Neural cell (in vitro differentiated cells): ENCODE measurements around the gene KLHDC9.

Experiments used
- EP300 ChIP-seq: fragments of 450-650 bp; conservative IDR thresholded peaks from 2 replicates; pipeline ENCODE4 v1.6.1; 2014; ENCODE audit warnings: antibody characterized with exemption, mild to moderate bottlenecking, moderate library complexity; ENCODE audit not compliant: poor library complexity, severe bottlenecking
- EZH2 ChIP-seq: fragments of 200-600, 300-800 bp; shearing (Covaris generic), sonication (generic); IDR thresholded peaks from 2 replicates; pipeline ENCODE4 v1.6.1; 2014; ENCODE audit warnings: antibody characterized with exemption, low read length, borderline replicate concordance, mild to moderate bottlenecking; ENCODE audit not compliant: insufficient read depth, poor library complexity, severe bottlenecking
- POLR2AphosphoS5 ChIP-seq: IDR thresholded peaks from 2 replicates; pipeline ENCODE4 v1.6.1; 2012
- SMC3 ChIP-seq: fragments of 450-650 bp; conservative IDR thresholded peaks from 2 replicates; pipeline ENCODE4 v1.6.1; 2014; ENCODE audit warnings: antibody characterized with exemption, mild to moderate bottlenecking, moderate library complexity; ENCODE audit not compliant: poor library complexity
- TAF1 ChIP-seq: IDR thresholded peaks from 2 replicates; pipeline ENCODE4 v1.6.1; 2012; ENCODE audit warnings: low read depth
- TF ChIP-seq, protein P1 (sequence below): fragments of 450-650 bp; IDR thresholded peaks from 2 replicates; pipeline ENCODE4 v1.5.1; 2014; ENCODE audit warnings: antibody characterized with exemption, mild to moderate bottlenecking, moderate library complexity; ENCODE audit not compliant: poor library complexity, severe bottlenecking
- TF ChIP-seq, protein P2 (sequence below): IDR thresholded peaks from 2 replicates; pipeline ENCODE4 v1.6.1; 2012; ENCODE audit warnings: borderline replicate concordance

DNA sequence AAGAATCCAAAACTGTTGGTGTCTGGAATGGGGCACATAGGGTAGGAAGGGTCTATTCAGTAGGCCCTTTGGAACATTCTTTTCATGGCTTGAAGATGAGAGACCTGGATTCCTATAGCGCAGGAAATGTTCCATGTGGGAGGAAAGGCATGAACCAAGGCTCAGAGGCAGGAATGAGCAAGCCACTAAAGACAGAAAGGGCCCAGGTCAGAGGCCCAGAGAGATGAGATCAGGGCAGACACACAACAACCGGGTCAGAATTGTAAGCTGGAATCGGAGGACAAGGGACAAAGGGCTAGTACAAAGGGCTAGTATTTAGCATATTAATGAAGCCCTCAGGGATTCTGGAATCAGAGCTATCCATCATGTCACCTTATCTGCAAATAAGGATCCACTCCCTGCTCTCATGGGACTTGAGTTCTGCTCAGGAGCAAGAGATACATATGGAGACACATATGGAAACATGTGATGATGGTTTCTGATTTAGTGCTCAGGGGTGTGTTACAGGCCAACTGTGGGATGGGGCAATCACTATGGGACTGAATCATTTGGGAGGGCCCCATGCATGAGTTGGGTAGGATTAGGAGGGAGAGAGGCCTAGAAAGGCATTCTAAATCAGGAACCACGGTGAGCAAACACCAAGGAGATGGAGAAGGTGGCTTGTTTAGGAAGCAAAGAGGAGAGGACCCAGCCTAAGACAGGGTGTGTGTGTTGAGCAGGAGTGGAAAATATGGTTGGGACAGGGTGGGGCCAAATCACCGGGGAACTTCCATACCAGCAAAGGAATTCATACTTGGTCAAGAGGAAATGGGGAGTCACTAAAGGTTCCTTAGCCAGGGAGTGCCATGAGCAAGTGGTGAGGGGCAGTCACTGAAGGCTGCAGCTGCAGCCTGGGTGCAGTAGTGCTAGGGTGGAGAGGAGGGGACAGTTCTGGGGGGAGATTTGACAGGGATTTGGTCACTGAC, 17.4 kb upstream of the KLHDC9 start:
- no peak for TF ChIP-seq EZH2
- TF ChIP-seq, protein P1, sequence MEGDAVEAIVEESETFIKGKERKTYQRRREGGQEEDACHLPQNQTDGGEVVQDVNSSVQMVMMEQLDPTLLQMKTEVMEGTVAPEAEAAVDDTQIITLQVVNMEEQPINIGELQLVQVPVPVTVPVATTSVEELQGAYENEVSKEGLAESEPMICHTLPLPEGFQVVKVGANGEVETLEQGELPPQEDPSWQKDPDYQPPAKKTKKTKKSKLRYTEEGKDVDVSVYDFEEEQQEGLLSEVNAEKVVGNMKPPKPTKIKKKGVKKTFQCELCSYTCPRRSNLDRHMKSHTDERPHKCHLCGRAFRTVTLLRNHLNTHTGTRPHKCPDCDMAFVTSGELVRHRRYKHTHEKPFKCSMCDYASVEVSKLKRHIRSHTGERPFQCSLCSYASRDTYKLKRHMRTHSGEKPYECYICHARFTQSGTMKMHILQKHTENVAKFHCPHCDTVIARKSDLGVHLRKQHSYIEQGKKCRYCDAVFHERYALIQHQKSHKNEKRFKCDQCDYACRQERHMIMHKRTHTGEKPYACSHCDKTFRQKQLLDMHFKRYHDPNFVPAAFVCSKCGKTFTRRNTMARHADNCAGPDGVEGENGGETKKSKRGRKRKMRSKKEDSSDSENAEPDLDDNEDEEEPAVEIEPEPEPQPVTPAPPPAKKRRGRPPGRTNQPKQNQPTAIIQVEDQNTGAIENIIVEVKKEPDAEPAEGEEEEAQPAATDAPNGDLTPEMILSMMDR, result no peak
- TF ChIP-seq EP300, result no peak
- TF ChIP-seq POLR2AphosphoS5, result no peak
- no peak for TF ChIP-seq TAF1
- TF ChIP-seq, protein P2, sequence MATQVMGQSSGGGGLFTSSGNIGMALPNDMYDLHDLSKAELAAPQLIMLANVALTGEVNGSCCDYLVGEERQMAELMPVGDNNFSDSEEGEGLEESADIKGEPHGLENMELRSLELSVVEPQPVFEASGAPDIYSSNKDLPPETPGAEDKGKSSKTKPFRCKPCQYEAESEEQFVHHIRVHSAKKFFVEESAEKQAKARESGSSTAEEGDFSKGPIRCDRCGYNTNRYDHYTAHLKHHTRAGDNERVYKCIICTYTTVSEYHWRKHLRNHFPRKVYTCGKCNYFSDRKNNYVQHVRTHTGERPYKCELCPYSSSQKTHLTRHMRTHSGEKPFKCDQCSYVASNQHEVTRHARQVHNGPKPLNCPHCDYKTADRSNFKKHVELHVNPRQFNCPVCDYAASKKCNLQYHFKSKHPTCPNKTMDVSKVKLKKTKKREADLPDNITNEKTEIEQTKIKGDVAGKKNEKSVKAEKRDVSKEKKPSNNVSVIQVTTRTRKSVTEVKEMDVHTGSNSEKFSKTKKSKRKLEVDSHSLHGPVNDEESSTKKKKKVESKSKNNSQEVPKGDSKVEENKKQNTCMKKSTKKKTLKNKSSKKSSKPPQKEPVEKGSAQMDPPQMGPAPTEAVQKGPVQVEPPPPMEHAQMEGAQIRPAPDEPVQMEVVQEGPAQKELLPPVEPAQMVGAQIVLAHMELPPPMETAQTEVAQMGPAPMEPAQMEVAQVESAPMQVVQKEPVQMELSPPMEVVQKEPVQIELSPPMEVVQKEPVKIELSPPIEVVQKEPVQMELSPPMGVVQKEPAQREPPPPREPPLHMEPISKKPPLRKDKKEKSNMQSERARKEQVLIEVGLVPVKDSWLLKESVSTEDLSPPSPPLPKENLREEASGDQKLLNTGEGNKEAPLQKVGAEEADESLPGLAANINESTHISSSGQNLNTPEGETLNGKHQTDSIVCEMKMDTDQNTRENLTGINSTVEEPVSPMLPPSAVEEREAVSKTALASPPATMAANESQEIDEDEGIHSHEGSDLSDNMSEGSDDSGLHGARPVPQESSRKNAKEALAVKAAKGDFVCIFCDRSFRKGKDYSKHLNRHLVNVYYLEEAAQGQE, result no peak
- TF ChIP-seq SMC3, result no peak
